GM19239 (cell line): ENCODE results near the gene NAA50.

Experiments used
- DNase-seq: peaks from one replicate; pipeline ENCODE4 v3.0.0; 2011; ENCODE audit warnings: low spot score; ENCODE audit not compliant: insufficient read length
- FAIRE-seq: peaks from 2 replicates; lab custom pipeline; 2011; peaks lifted over from hg19 to GRCh38; lab: Jason Lieb, UNC

The NAA50 gene

DNA sequence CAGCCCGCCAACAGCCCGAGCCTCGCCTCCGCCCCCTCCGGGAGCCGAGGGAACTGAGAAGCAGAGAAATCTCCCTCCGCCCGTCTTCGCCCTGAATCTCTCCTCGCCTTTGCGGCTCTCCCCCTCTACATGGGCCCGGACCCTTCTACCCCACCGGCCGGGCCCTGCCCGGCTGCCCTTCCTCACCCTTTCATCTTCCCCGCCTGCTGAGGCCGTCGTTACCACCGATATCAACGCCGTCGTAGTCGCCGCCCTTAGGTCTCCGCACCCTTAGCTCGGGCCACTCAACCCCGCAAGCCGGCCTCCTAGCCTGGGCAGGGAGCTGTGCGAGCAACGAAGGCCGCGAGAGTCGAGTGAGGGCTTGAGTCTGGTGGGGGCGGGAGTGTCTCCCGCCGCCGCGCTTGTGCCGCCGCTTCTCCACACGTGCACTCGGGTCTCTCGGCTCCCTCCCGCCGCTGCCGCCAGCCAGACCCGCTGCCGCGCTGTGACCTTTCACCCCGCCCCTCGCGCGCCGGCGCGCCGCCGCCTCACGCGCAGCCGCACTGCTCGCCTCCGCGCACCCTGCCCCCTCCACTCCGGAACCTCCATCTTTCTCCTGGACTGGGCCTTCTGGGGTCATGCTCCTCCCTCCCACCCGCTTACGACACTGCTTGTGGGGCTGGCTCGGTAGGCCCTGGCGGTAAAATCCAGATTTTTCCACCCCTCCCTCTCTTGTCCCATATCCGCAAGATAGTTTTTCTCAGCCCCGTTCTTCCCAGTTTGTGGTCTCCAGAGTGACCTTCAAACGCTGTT, at the start of gene NAA50:
NAA50 (minus strand) TSS at position 494 of the 792 bp plus-strand sequence; CDS start at position 194, 300 bp downstream.
- FAIRE-seq (peak; percentile 77), DNase-seq (peak; percentile 53)

DNA sequence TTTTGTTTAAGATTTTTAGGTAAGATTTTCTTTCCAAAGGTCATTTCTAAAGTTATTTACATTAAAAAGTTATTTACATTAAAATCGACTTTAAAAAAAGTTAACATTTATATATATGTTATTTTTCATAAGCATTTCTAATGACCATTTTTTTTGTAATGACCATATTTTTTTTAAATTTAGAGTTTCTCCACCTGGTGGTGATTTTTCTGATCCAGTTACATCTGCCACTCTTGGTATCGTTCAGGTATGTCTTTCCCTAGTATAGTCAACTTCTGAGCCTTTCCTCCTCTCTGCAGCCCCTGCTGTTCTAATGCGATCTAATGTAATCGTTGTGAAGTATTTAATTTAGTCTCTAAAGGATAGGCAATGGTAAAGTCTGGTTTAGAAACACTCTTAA, 49.6 kb upstream of the NAA50 start:
- DNase-seq: no peak
- FAIRE-seq: no peak

DNA sequence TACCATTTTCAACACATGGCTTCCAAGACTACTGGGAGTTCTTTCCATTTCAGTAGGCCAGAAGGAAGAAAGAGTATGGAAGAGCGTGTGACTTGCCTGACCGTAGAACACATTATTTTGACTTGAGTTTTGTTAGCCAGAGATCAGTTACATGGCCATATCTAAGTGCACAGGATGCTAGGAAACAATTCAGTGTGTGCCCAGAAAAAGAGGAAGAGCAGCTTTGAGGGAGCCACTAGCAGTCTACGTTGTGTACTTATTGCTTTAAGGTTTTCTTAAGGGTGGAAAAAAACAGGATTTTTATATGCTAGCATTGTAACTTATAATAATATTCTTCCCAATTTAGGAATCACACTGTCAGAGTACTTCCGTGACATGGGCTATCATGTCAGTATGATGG, 48.5 kb upstream of the NAA50 start:
- DNase-seq (no peak), FAIRE-seq (no peak)

DNA sequence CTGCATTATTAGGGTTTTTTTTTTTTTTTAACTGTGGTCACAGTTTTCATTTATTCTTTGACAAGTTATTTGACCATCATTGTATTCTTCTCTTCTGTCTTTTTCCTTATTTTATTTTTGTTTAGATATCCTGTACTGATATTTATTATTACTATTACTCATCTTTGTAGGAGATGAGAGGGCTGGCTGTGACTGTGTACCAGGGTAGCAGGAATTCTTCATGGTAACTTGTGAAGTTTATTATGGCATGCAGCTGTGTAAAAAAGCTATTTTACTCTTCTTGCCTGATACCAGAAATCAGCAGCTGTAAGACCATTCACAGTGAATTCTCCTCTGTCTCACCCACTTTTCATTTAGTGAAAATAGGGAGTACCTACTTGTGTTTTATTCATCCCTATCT, 45.3 kb upstream of the NAA50 start:
- FAIRE-seq: no peak

DNA sequence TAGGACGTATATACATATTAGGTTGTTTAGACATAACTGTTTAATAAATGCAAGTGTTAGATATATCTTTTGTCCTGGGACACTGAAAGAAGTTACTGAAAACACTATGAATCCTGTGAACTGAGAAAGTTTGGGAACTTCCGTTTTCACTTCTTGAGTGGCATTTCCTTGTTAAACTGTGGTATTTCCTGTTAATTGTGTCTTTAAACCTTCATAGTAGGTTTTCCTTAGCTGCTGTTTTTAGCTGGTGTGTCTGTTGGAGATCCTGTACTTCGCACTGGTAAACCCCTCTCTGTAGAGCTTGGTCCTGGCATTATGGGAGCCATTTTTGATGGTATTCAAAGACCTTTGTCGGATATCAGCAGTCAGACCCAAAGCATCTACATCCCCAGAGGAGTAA, 37.9 kb upstream of the NAA50 start:
- DNase-seq (no peak), FAIRE-seq (no peak)

More for the DNA sequence above, 45.3 kb upstream of the NAA50 start:
- no peak for DNase-seq

DNA sequence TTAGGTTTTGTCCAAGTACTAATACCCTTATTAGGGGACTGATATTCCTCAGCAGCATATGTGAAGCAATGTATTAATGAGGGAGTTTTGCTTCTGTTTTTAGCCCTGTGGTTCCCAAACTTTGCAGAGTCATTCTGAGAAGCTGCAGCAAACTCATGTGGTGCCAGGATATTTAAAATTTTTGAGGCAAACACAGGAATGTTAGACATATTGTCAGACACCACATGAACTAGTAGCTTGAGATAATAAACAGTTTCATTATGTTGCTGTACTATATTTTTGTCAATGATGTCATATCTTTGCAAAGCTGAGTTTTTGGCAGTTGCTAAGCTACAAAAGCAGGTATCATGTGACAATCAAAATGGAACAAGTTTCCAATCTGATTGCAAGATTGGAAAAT, 37.4 kb upstream of the NAA50 start:
- FAIRE-seq (peak; percentile 71), DNase-seq (no peak)

DNA sequence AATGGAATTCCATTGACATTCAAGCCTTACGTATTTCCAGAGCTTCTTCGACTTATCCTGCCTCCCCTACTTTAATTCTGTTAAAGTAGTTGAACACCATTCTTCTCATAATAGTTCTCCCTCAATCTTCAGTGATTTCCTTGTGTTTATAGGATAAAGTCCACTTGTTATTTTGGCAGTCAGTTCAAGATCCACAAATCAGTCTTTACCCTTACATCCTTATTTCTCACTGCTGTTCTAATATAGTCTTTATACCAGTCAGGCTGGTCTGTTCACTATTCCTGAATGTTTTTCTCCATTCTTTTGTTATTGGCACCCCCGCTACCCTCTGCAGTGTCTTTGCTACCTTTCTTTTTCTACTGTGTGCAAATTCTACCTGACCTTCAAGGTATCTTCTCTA, 30.5 kb upstream of the NAA50 start:
- FAIRE-seq: no peak
- no peak for DNase-seq

DNA sequence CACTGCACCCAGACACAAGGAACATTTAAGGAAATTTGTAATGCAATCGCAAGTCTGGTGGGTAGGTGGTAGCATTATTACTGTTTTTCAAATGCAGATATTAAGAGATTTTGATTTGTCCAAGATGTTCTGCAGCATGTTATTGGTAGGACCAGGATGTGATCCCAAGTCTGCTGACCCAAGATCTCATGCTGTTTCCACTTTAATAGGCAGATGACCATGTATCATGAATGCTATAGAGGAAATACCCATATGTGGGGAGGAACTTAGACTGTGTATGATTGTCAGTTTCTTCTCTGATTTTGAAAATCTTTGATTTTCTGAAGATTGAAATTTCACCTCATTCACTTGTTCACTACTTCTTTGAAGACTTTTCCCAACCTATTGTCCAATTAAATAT, 29.5 kb upstream of the NAA50 start:
- FAIRE-seq: no peak
- DNase-seq: no peak

DNA sequence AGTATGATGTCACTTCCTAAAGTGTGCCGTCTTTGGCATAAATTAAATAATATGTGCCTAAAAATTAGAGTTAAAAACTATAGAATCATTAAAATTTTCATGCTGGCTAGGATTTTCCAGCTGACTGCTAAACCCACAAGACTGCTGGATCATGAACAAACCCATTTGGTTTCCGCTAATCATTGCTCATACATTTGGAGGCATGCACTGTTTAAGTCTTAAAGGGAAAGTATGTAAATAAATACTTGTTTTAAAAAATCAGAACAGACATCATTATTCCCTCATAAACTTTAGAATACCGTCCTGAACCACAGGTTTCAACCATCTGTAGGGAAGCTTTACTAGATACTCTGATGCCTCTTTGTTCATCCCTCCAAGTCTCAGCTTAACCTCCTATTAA, 27.3 kb upstream of the NAA50 start:
- FAIRE-seq (no peak), DNase-seq (no peak)

DNA sequence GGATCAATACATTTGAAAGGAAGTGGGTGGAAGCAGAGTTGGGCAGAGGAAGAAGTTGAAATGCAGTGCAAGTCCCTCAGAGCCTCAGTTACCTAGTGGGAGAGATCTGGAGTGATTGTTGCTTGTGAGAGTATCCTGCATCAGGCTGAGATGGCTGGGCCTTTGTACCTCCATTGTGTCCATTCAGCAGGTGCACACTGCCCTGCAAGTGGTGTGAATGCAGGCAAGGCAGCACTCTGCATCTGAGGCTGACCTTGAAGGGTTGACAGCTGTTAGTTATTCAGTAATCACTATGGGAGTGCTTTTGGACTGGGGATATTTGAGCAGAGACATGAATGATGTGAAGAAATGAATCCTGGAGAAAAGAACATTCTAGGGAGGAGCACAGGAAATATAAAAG, 25.9 kb upstream of the NAA50 start:
- DNase-seq (no peak), FAIRE-seq (no peak)

DNA sequence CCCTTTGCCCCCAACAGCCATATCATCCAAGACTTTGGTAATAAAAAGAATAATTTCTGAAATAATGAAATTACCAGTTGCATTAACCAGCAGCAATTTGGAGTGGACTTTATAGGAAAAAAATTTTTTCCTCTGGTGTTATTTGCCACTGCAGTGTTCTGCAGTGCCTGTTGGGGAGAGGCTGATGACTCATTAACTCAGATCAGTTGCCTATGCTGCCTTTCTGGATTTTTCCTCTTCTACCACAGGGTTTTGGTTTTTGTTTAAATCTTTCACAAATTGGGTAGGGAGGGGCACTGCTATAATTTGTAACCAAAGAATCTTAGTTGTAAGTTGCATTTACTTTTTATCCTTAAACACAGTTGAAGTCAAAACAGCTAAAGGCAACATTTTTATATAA, 23.5 kb upstream of the NAA50 start:
- no peak for DNase-seq
- FAIRE-seq: peak; percentile 31

DNA sequence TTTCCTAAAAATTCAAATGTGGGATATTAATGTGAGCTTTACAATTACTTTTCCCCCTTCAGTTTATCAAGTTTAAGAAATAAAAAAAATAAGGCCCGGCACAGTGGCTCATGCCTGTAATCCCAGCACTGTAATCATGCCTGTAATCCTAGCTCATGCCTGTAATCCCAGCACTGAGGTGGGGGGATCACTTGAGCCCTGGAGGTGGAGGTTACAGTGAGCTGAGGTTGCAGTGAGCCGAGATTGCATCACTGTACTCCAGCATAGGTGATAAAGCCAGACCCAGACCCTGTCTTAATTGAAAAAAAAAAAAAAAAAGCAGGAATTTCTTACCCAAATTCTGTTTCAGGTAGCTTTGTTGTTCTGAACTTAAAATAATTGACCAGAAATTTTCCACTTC, 18.6 kb upstream of the NAA50 start:
- DNase-seq: no peak
- FAIRE-seq: no peak

DNA sequence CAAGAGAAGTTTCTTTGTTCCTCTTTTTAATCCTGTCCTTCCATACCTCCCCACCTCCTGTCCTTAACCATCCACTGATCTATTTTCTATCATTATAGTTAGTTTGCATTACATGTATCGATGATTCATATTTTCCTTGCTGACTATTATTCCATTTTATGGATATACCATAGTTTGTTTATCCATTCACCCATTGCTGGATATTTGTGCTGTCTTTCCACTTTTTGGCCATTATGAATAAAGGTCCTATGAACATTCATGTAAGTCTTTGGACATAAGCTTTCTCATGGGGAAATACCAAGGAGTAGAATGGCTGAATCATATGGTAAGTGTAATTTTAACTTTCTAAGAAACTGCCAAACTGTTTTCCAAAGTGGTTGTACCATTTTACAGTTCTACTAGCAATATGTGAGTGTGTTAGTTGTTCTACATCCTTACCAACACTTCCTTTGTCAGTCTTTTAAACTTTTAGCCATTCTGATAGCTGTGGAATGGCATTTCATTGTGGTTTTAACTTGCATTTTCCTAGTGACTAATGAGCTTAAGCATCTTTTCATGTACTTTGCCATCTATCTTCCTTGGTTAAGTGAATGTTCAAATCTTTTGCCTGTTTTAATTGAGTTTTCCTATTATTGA, 12.5 kb upstream of the NAA50 start:
- DNase-seq: no peak
- no peak for FAIRE-seq

DNA sequence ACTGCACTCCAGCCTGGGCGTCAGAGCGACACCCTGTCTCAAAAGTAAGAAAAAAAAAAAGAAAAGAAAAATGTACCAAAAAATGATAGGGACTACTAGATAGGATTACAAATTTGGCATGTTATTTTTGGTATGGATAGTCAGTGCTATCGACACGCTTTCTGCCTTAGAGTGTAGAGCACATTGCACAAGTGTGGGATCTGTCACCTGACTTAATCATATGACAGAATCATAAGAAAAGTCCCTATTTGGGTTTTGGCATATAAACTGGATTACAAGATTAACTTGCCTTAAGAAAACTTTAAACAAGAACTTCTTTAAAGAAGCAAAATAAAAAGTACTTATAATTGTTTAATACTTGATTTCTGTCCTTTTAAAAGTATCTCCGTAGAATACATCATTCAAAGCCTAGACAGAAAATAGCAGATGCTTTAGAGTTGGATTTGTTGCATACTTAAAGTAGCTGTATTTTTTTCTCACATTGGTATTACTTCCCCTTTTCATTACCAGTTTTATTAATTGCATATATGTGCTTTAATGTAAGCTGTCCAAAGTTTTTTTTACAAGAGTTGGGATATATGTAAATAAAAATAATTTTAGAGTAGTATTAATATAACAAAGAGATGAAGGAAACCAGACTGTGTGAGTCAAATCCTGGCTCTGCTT, 8.6 kb upstream of the NAA50 start:
- FAIRE-seq: peak; percentile 79

DNA sequence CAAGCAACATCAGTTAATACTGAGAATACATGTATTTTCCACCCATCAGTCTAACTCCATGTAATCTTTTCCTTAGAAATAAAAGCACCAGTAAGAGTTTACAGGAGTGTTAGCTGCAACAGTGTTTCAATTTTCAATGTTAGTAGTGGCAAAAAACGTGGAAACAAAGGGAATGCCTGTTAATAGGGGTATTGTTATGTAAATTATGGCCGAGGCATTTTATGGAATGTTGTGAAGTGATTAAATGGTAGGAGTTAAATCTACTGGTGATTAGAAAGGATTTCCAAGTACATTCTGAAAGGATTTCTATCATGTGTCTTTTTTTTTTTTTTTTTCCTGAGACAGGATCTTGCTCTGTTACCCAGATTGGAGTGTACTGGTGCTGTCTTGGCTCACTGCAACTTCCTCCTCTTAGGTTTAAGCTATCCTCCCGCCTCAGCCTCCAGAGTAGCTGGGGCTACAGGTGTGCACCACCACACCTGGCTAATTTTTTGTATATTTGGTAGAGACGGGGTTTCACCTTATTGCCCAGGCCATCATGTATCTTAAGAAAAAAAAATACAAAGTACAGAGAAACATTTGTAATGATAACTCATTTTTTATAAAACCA, 7.4 kb upstream of the NAA50 start:
- DNase-seq (no peak), FAIRE-seq (no peak)

More for the DNA sequence above, 8.6 kb upstream of the NAA50 start:
- DNase-seq: no peak

DNA sequence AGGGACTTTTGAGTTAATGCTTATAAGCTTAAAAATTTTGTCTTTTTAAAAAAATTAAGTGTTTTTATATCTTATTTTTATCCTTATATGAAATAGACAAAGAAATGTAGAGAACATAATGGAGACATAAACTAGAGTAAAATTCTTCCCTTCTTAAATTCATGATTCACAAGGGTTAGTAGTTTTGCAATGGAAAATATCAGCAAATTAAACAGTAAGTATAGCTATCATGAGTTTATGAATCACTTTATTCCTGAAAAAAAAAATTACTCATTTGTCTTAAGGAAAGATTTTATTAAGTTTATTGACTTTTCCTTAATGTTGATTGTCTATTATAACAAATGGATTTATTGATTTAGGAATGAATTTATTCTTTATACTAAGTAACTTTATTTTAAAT, 5.1 kb upstream of the NAA50 start:
- FAIRE-seq (no peak), DNase-seq (no peak)

DNA sequence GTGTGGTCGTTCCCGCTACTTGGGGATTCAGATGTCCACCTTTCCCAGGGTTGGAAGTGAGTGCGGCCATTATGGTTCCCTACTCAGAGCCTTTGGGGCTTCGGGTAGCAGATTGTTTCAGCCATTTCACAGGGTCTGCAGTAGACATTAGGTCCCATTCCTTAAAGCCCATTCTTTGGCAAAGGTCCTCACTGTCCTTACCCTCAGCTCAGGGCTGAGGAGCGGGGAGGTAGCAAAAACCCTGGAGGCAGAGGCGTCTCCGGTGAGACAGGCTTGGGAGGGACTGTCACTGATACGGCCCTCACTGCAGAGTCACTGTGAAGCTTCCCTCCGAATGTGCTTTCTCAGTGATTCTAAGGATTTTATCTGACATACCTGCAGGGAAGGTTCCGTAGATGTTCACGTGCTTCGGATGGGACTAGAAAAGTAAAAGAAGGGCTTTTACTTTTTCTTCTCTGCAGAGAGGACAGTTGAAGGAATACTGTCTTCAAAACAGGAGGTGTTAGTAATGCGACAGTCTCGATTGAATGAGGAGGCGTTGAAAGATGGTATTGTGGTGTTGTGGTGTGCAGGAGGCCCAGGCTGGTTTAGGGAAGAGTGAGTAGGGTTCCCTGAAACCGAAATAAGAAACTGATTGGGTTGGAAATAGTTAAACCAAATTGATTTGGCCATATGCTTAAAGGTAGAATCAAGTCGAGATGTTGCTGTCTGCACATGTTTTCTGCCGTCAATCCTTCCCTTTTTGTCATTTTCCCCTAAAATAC, 1.4 kb upstream of the NAA50 start:
- FAIRE-seq (peak; percentile 86), DNase-seq (no peak)

DNA sequence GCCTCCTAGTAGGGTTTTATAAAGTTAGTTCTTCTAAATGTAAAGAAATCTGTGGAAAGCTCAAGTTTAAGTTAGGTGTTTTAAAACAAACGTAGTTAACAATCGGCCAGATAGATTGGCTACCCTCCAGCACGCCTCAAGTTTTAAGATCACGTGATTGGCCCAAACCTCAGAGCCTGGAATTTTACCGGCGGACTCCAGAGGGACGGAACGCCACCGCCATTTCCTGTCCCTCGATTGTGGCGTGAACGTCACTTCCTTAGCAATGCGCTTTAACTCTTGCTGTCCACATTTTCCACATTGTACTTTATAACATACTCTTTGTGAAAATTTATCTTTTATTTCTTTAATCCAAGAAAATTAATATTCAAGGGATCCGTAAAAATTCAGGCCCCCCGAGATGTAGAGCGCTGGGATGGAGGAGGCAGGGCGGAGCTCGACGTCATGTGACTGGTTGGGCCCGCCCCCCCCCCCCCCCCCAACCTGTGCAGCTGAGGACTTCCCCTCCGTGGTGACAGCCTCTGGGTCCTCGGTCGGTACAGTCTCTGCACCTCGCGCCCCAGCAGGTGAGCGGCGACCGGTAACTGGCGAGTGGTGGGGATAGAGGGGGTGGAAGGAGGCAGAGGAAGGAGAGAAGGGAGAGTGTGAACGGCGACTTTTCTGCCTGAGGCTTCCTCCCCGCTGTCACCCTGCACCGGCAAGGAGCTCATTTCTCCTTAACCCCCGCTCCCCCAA, 666 bp upstream of the NAA50 start, which contains the start of gene ATP6V1A:
ATP6V1A (plus strand) TSS at position 488 of the 735 bp plus-strand sequence. CDS start 31,719 bp downstream, outside the sequence.
- DNase-seq (no peak), FAIRE-seq (peak; percentile 89)
